Activated CD8-positive, alpha-beta T cell treated with anti-CD3 and anti-CD28 coated beads, Interleukin-2, amount 10 ng/mL, durations not matched to agents 7 days and 5 days (primary cell): ENCODE results near the gene FAM221B. TPM values are rescaled to one million over a fixed set of nuclear protein-coding genes. Genes with fewer than 3 reads are reported as not detected.

Source experiments
- ATAC-seq: fragments of 150-1000 bp; cut with Tn5 transposase; one replicate; pipeline ENCODE4 v1.10.0; 2021; ENCODE audit warnings: moderate library complexity
- CTCF ChIA-PET: fragments of 350-600 bp; sonication (Branson Sonifier 250); formaldehyde crosslinking; loops from one replicate; lab custom pipeline; 2021; ENCODE audit warnings: antibody characterized with exemption; lab: Charles Lee
- POLR2A ChIA-PET: fragments of 350-600 bp; sonication (Branson Sonifier 250); formaldehyde crosslinking; loops from one replicate; lab custom pipeline; 2021; ENCODE audit warnings: antibody characterized with exemption; lab: Charles Lee
- DNase-seq: peaks from one replicate; pipeline ENCODE4 v3.0.0-alpha.2; 2020
- H3K27ac Mint-ChIP-seq: one replicate; pipeline ENCODE4 v1.8.0; 2021; ENCODE audit warnings: mild to moderate bottlenecking, mixed read lengths
- H3K27me3 Mint-ChIP-seq: one replicate; pipeline ENCODE4 v1.8.0; 2021; ENCODE audit warnings: low read depth, mixed read lengths
- H3K36me3 Mint-ChIP-seq: one replicate; pipeline ENCODE4 v1.8.0; 2021; ENCODE audit warnings: low read depth, mixed read lengths
- H3K4me1 Mint-ChIP-seq: one replicate; pipeline ENCODE4 v1.8.0; 2021; ENCODE audit warnings: low read depth, mixed read lengths
- H3K4me3 Mint-ChIP-seq: one replicate; pipeline ENCODE4 v1.8.0; 2021; ENCODE audit warnings: mild to moderate bottlenecking, mixed read lengths
- H3K9me3 Mint-ChIP-seq: one replicate; pipeline ENCODE4 v1.8.0; 2022; ENCODE audit warnings: mixed read lengths; ENCODE audit not compliant: insufficient read depth
- total RNA-seq, 2 experiments: library from RNA; stranded (reverse); gene quantifications; one replicate each; pipeline ENCODE4 v1.2.3, GENCODE V29; 2021

Gene FAM221B
- total RNA-seq, 2 experiments from 2014 or later: not detected

DNA sequence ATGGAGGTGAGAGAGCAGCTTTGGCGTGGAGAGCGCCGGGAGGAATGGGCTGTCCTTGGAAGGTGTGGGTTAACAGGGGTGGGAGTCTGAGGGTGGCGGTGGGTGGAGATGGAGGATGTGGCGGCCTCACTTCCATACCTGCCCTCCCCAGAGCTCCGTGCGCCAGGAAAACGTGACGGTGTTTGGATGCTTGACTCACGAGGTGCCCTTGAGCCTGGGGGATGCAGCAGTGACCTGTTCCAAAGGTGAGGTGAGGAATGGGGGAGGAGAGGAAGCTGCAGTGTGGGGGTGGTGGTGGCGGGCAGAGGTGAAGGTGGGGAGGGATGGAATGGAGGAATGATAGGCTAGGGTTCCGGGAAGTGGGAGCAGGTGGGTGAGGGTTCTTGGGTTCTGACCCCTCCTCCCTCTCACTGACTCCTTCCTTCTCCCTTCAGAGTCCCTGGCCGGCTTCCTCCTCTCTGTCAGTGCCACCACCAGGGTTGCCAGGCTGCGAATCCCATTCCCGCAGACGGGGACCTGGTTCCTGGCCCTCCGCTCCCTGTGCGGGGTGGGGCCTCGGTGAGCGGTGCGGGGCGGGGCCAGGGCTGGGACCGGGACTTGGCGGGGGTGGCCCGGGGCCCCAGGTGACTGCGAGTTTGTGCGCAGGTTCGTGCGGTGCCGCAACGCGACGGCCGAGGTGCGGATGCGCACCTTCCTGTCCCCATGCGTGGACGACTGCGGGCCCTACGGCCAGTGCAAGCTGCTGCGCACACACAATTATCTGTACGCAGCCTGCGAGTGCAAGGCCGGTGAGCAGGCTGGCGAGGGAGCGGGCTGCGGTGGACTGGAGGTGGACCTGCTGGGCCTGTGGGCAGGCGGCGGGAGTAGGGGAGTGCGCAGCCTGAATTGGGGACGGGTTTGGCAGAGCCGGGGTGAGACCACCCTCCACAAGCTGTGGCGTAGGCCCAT, 17.6 kb upstream of the FAM221B start:
- ChIA-PET CTCF (interaction anchor here (0.7 to 4.5 kb wide), 9 partner anchors 11 to 199 kb away, joined by 3 to 24 read pairs (median 4); no protein-coding TSS in a partner anchor), POLR2A (interaction anchor here (1.3 kb wide), 1 partner anchor 13 kb away, joined by 4 read pairs; no protein-coding TSS in a partner anchor)
- H3K27ac Mint-ChIP-seq: peak overlapping the region; percentile 32
- no peaks in the 10 kb centered on the region for H3K36me3 Mint-ChIP-seq
- DNase-seq: no peak
- H3K9me3 Mint-ChIP-seq: no peaks in the 10 kb centered on the region
- no peaks in the 10 kb centered on the region for H3K27me3 Mint-ChIP-seq
- H3K4me1 Mint-ChIP-seq: peaks cover 37% of the 10 kb centered on the region
- no peak overlapping the region for H3K4me3 Mint-ChIP-seq
- no peak for ATAC-seq

- DNase-seq (peak; percentile 35), ATAC-seq (peak; percentile 60)
- Mint-ChIP-seq H3K27me3 (no peaks in the 10 kb centered on the region), H3K27ac (no peak overlapping the region), H3K4me3 (no peak overlapping the region), H3K9me3 (no peaks in the 10 kb centered on the region), H3K36me3 (no peaks in the 10 kb centered on the region), H3K4me1 (peaks cover 37% of the 10 kb centered on the region)
- ChIA-PET POLR2A (interaction anchor here (0.8 to 1.3 kb wide), 2 partner anchors 9 to 12 kb away, joined by 3 to 4 read pairs; no protein-coding TSS in a partner anchor), CTCF (interaction anchor here (0.7 to 4.5 kb wide), 9 partner anchors 9 to 197 kb away, joined by 3 to 24 read pairs (median 4); no protein-coding TSS in a partner anchor)
Measured at GRCh38 chr9:35844628-35845270, 16.2 kb upstream of the FAM221B start.

- POLR2A ChIA-PET: interaction anchor here (0.6 kb wide), 1 partner anchor 14 kb away, joined by 5 read pairs; the partner anchor contains the start of genes FAM221B and TMEM8B
- no peaks in the 10 kb centered on the region for H3K27me3 Mint-ChIP-seq
- DNase-seq (no peak), ATAC-seq (no peak)
- H3K4me1 Mint-ChIP-seq: peaks cover 31% of the 10 kb centered on the region
- CTCF ChIA-PET: interaction anchor here (1.0 kb wide), 1 partner anchor 52 kb away, joined by 4 read pairs; no protein-coding TSS in a partner anchor
- H3K27ac Mint-ChIP-seq: no peak overlapping the region
- H3K36me3 Mint-ChIP-seq: no peaks in the 10 kb centered on the region
- no peaks in the 10 kb centered on the region for H3K9me3 Mint-ChIP-seq
- no peak overlapping the region for H3K4me3 Mint-ChIP-seq
Measured at GRCh38 chr9:35842795-35843194, 14.3 kb upstream of the FAM221B start.

- H3K36me3 Mint-ChIP-seq: no peaks in the 10 kb centered on the region
- ChIA-PET POLR2A (interaction anchor here (0.6 kb wide), 2 partner anchors 13 to 237 kb away, joined by 3 to 5 read pairs; partner anchors contain the start of genes FAM221B and TMEM8B), CTCF (interaction anchor here (0.7 to 1.3 kb wide), 2 partner anchors 40 to 183 kb away, joined by 3 to 5 read pairs; no protein-coding TSS in a partner anchor)
- DNase-seq (no peak), ATAC-seq (no peak)
- H3K27ac Mint-ChIP-seq: no peak overlapping the region
- H3K4me1 Mint-ChIP-seq: peaks cover 25% of the 10 kb centered on the region
- no peak overlapping the region for H3K4me3 Mint-ChIP-seq
- H3K27me3 Mint-ChIP-seq: no peaks in the 10 kb centered on the region
- H3K9me3 Mint-ChIP-seq: no peaks in the 10 kb centered on the region
Measured at GRCh38 chr9:35842020-35842745, 13.7 kb upstream of the FAM221B start.

DNA sequence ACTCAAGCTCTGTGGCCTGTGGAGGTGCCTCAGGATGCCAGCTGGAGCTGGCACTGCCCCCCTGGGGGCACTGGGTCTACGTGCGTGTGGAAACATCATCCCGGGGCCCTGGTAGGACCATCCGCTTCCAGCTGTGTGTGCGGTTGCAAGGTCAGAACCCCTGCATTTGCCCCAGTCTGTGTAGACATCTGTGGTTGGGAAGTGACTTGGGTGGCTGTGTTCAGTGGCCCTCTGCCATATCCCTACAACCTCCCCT, 13.0 kb upstream of the FAM221B start:
- CTCF ChIA-PET: interaction anchor here (0.7 to 1.3 kb wide), 2 partner anchors 41 to 182 kb away, joined by 3 to 5 read pairs; no protein-coding TSS in a partner anchor
- no peak for ATAC-seq
- peaks cover 19% of the 10 kb centered on the region for H3K4me1 Mint-ChIP-seq
- no peaks in the 10 kb centered on the region for H3K9me3 Mint-ChIP-seq
- no peaks in the 10 kb centered on the region for H3K27me3 Mint-ChIP-seq
- no peak overlapping the region for H3K4me3 Mint-ChIP-seq
- no peaks in the 10 kb centered on the region for H3K36me3 Mint-ChIP-seq
- POLR2A ChIA-PET: interaction anchor here (0.6 kb wide), 1 partner anchor 237 kb away, joined by 3 read pairs; no protein-coding TSS in a partner anchor
- DNase-seq: no peak
- no peak overlapping the region for H3K27ac Mint-ChIP-seq

- Mint-ChIP-seq H3K36me3 (no peaks in the 10 kb centered on the region), H3K4me1 (peaks cover 19% of the 10 kb centered on the region), H3K27ac (no peak overlapping the region), H3K27me3 (no peaks in the 10 kb centered on the region), H3K9me3 (no peaks in the 10 kb centered on the region), H3K4me3 (no peak overlapping the region)
- CTCF ChIA-PET: interaction anchor here (0.7 to 2.7 kb wide), 3 partner anchors 15 to 182 kb away, joined by 3 to 12 read pairs (median 5); no protein-coding TSS in a partner anchor
- POLR2A ChIA-PET: interaction anchor here (0.6 kb wide), 1 partner anchor 236 kb away, joined by 3 read pairs; no protein-coding TSS in a partner anchor
- ATAC-seq (no peak), DNase-seq (no peak)
Measured at GRCh38 chr9:35840881-35841644, 12.5 kb upstream of the FAM221B start.

DNA sequence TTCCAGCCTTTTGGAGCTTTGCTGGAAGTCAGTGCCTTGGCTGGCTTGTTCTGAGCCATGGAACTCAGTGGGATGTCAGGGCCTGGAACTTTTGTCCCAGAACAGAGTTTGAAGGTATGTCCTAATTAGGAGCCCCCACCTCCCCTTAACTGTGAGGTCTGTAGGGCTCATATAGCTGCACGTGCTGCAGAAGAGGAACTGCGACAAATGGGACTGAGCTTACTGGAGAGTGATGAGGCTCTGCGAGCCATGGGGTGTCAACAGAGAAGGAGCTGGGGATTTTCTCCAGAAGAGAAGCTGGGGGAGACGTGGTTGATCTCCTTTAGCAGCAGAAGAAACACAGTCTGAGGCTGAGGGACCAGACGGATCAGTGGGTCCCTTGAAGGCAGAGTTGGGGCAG, 11.4 kb upstream of the FAM221B start:
- Mint-ChIP-seq H3K27ac (no peak overlapping the region), H3K9me3 (no peaks in the 10 kb centered on the region), H3K36me3 (no peaks in the 10 kb centered on the region), H3K4me1 (peaks cover 9% of the 10 kb centered on the region), H3K4me3 (no peak overlapping the region), H3K27me3 (no peaks in the 10 kb centered on the region)
- CTCF ChIA-PET: interaction anchor here (0.8 to 2.7 kb wide), 3 partner anchors 11 to 42 kb away, joined by 3 to 12 read pairs (median 4); no protein-coding TSS in a partner anchor
- no peak for DNase-seq
- ATAC-seq: no peak
- POLR2A ChIA-PET: no interaction called here

- ATAC-seq (no peak), DNase-seq (no peak)
- no peaks in the 10 kb centered on the region for H3K27me3 Mint-ChIP-seq
- no peak overlapping the region for H3K4me3 Mint-ChIP-seq
- no peaks in the 10 kb centered on the region for H3K9me3 Mint-ChIP-seq
- CTCF ChIA-PET: interaction anchor here (1.4 to 3.8 kb wide), 8 partner anchors 9 to 101 kb away, joined by 3 to 36 read pairs (median 10); partner anchors contain the start of genes HINT2 and SPAG8
- POLR2A ChIA-PET: interaction anchor here (0.8 to 1.6 kb wide), 2 partner anchors 7 to 24 kb away, joined by 3 read pairs; partner anchors contain the start of gene SPAG8
- H3K4me1 Mint-ChIP-seq: peaks cover 15% of the 10 kb centered on the region
- no peaks in the 10 kb centered on the region for H3K36me3 Mint-ChIP-seq
- H3K27ac Mint-ChIP-seq: no peak overlapping the region
Measured at GRCh38 chr9:35836595-35836994, 8.1 kb upstream of the FAM221B start.

DNA sequence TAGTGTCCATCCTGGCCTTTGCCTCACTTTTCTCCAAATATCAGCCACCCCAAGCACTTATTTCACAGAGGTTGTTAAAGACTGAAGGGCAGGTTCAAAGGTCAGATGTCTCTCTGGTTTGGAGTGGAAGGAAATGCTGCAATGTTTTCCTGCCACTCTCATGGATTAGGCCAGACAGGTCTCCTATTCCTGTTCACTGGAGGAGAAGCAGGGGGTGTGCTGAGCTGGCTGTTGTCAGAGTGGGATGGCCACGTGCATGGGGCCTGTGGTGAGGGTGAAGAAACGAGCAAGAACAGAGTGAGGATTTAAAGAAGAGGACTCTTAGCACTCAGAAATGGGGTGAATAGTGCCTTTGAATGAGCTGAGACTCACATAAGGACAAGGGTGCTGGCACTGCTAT, 7.2 kb upstream of the FAM221B start:
- ChIA-PET POLR2A (interaction anchor here (0.8 to 1.6 kb wide), 2 partner anchors 8 to 24 kb away, joined by 3 read pairs; partner anchors contain the start of gene SPAG8), CTCF (interaction anchor here (0.9 to 3.8 kb wide), 16 partner anchors 10 to 156 kb away, joined by 3 to 36 read pairs (median 6); partner anchors contain the start of genes HINT2 and SPAG8)
- H3K4me1 Mint-ChIP-seq: peaks cover 15% of the 10 kb centered on the region
- H3K27me3 Mint-ChIP-seq: no peaks in the 10 kb centered on the region
- H3K4me3 Mint-ChIP-seq: no peak overlapping the region
- no peak for ATAC-seq
- H3K36me3 Mint-ChIP-seq: no peaks in the 10 kb centered on the region
- H3K27ac Mint-ChIP-seq: no peak overlapping the region
- H3K9me3 Mint-ChIP-seq: no peaks in the 10 kb centered on the region
- no peak for DNase-seq

DNA sequence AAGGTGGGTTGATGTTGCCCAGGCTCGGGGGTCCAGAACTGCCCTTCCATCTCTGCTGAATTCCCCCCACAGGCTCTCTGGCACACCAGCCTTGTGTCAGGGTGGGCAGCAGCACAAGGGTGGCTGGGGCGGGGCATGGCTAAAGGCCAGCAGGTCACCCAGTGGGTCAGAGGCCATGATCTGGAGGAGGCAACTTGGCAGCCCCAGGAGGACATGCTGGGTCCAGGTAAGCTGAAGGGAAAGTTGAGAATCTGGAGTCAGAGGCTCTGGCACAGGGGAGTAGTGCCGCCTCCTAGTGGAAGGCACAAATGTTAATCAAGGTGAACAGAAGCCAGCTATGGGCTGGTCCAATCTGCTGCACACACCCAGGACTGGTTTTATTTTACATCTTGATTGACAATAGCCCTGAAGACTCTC, 6.7 kb upstream of the FAM221B start:
- Mint-ChIP-seq H3K4me1 (peaks cover 15% of the 10 kb centered on the region), H3K27ac (no peak overlapping the region), H3K4me3 (no peak overlapping the region), H3K9me3 (no peaks in the 10 kb centered on the region), H3K27me3 (no peaks in the 10 kb centered on the region), H3K36me3 (no peaks in the 10 kb centered on the region)
- DNase-seq (peak; percentile 41), ATAC-seq (no peak)
- POLR2A ChIA-PET: no interaction called here
- CTCF ChIA-PET: interaction anchor here (0.9 to 3.8 kb wide), 17 partner anchors 9 to 155 kb away, joined by 3 to 36 read pairs (median 5); partner anchors contain the start of genes HINT2 and SPAG8
